Hepatocyte (in vitro differentiated cells): Measurements from ENCODE around the gene ZBTB8B.

Experiments
- EZH2phosphoT487 ChIP-seq: fragments of 200-600 bp; sonication (generic); IDR thresholded peaks from one replicate; pipeline ENCODE4 v1.6.1; 2018; ENCODE audit warnings: antibody characterized with exemption, mild to moderate bottlenecking, low read depth, moderate library complexity; ENCODE audit not compliant: unreplicated experiment, severe bottlenecking
- TF ChIP-seq, protein P1 (sequence below): fragments of 200-600 bp; sonication (generic); IDR thresholded peaks from 2 replicates; pipeline ENCODE4 v1.5.1; 2016; ENCODE audit warnings: antibody characterized with exemption, mild to moderate bottlenecking; ENCODE audit not compliant: poor library complexity

GRCh38 chr1:32485554-32486255 is 20.8 kb downstream of the ZBTB8B start:
- TF ChIP-seq, protein P1, sequence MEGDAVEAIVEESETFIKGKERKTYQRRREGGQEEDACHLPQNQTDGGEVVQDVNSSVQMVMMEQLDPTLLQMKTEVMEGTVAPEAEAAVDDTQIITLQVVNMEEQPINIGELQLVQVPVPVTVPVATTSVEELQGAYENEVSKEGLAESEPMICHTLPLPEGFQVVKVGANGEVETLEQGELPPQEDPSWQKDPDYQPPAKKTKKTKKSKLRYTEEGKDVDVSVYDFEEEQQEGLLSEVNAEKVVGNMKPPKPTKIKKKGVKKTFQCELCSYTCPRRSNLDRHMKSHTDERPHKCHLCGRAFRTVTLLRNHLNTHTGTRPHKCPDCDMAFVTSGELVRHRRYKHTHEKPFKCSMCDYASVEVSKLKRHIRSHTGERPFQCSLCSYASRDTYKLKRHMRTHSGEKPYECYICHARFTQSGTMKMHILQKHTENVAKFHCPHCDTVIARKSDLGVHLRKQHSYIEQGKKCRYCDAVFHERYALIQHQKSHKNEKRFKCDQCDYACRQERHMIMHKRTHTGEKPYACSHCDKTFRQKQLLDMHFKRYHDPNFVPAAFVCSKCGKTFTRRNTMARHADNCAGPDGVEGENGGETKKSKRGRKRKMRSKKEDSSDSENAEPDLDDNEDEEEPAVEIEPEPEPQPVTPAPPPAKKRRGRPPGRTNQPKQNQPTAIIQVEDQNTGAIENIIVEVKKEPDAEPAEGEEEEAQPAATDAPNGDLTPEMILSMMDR: no peak
- TF ChIP-seq EZH2phosphoT487: no peak
